Nephron progenitor cell (in vitro differentiated cells): Measurements from ENCODE around the gene CSMD2.

Experiments
- DNase-seq: peaks from one replicate; pipeline ENCODE4 v3.0.0; 2021
- H3K27ac Mint-ChIP-seq: 2 replicates; pipeline ENCODE4 v1.8.0; 2021; ENCODE audit warnings: mild to moderate bottlenecking, moderate library complexity, mixed read lengths
- H3K27me3 Mint-ChIP-seq: 2 replicates; pipeline ENCODE4 v1.8.0; 2021; ENCODE audit warnings: mild to moderate bottlenecking, low read depth, mixed read lengths; ENCODE audit not compliant: poor library complexity
- H3K36me3 Mint-ChIP-seq: 2 replicates; pipeline ENCODE4 v1.8.0; 2021; ENCODE audit warnings: low read depth, mixed read lengths
- H3K4me1 Mint-ChIP-seq: 2 replicates; pipeline ENCODE4 v1.8.0; 2021; ENCODE audit warnings: mixed read lengths
- H3K4me3 Mint-ChIP-seq: 2 replicates; pipeline ENCODE4 v1.8.0; 2021; ENCODE audit warnings: mild to moderate bottlenecking, moderate library complexity, mixed read lengths
- H3K9me3 Mint-ChIP-seq: 2 replicates; pipeline ENCODE4 v1.8.0; 2021; ENCODE audit warnings: mild to moderate bottlenecking, moderate library complexity, mixed read lengths
- CTCF ChIP-seq: fragments of 200-600 bp; sonication (generic); IDR thresholded peaks from 2 replicates; pipeline ENCODE4 v1.5.0; 2021; ENCODE audit warnings: antibody characterized with exemption

Gene CSMD2

GRCh38 chr1:33583567-33583966 is 581.5 kb downstream of the CSMD2 start:
- H3K9me3 Mint-ChIP-seq, result no peaks in the 10 kb centered on the region
- H3K36me3 Mint-ChIP-seq, result no peaks in the 10 kb centered on the region
- H3K27me3 Mint-ChIP-seq, result peaks cover 31% of the 10 kb centered on the region
- no peak overlapping the region for H3K27ac Mint-ChIP-seq
- H3K4me3 Mint-ChIP-seq, result no peak overlapping the region
- DNase-seq, result no peak
- no peak for TF ChIP-seq CTCF
- H3K4me1 Mint-ChIP-seq, result peaks cover 4% of the 10 kb centered on the region

GRCh38 chr1:33578557-33579448 is 586.2 kb downstream of the CSMD2 start:
- H3K4me3 Mint-ChIP-seq, result no peak overlapping the region
- peaks cover 10% of the 10 kb centered on the region for H3K9me3 Mint-ChIP-seq
- TF ChIP-seq CTCF, result no peak
- H3K36me3 Mint-ChIP-seq, result no peaks in the 10 kb centered on the region
- H3K27me3 Mint-ChIP-seq, result peaks cover 22% of the 10 kb centered on the region
- no peak for DNase-seq
- H3K27ac Mint-ChIP-seq, result no peak overlapping the region
- peaks cover 6% of the 10 kb centered on the region for H3K4me1 Mint-ChIP-seq

GRCh38 chr1:33577663-33578062 is 587.4 kb downstream of the CSMD2 start:
- Mint-ChIP-seq H3K4me1 (peaks cover 6% of the 10 kb centered on the region), H3K4me3 (no peak overlapping the region), H3K27me3 (peaks cover 29% of the 10 kb centered on the region), H3K36me3 (no peaks in the 10 kb centered on the region), H3K9me3 (peaks cover 19% of the 10 kb centered on the region), H3K27ac (no peak overlapping the region)
- TF ChIP-seq CTCF, result no peak
- DNase-seq, result no peak

GRCh38 chr1:33576821-33577599 is 588.0 kb downstream of the CSMD2 start:
- Mint-ChIP-seq H3K27me3 (peaks cover 26% of the 10 kb centered on the region), H3K27ac (no peak overlapping the region), H3K9me3 (peaks cover 19% of the 10 kb centered on the region), H3K36me3 (no peaks in the 10 kb centered on the region), H3K4me3 (no peak overlapping the region), H3K4me1 (peaks cover 6% of the 10 kb centered on the region)
- no peak for TF ChIP-seq CTCF
- no peak for DNase-seq

GRCh38 chr1:33575324-33575879 is 589.6 kb downstream of the CSMD2 start:
- no peak for DNase-seq
- H3K9me3 Mint-ChIP-seq, result peaks cover 19% of the 10 kb centered on the region
- H3K27ac Mint-ChIP-seq, result peak overlapping the region; percentile 16
- peaks cover 18% of the 10 kb centered on the region for H3K27me3 Mint-ChIP-seq
- no peak overlapping the region for H3K4me3 Mint-ChIP-seq
- TF ChIP-seq CTCF, result no peak
- H3K4me1 Mint-ChIP-seq, result peaks cover 6% of the 10 kb centered on the region
- no peaks in the 10 kb centered on the region for H3K36me3 Mint-ChIP-seq
